GM12872 (cell line): Measurements from ENCODE around the gene REPS1.

Experiments used
- CTCF ChIP-seq: IDR thresholded peaks from 3 replicates; pipeline ENCODE4 v1.5.1; 2011; ENCODE audit warnings: low read depth, mild to moderate bottlenecking, low read length, moderate library complexity; ENCODE audit not compliant: insufficient read depth

REPS1 gene

DNA sequence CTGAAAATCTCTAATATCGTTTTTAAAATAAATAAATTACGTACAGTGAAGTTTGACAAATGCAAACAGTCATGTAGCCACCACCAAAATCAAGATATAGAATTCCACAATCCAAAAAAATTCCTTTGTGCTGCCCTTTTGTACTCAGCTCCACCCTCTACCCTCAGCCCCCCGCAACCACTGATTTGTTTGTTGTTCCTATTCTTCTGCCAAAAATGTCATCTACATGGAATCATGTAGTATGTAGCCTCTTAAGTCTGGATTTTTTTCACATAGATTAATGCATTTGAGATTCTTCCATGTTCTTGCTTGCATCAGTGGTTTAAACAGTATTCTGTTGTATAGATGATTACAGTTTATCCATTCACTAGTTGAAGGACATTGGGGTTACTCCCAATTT lies 8.5 kb upstream of the REPS1 start:
- no peak for TF ChIP-seq CTCF

DNA sequence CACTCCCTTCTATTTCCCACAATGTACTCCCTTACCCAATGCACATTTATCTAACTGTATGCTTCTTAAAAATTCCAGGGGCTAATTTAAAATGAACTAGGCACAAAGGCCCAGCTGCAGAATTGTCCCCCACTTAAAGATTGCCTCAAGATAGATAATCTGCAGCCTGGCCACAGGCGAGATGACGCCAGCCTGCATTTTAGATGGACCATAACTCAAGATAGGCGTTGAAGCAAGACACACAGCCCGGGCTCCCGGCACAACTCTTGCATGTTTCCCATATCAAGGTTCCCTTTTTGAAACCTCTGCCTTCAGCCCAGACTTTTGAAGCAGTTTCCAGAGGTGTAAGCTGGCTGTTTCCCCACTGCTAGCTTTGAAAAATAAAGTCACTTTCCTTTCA lies 3.2 kb upstream of the REPS1 start:
- TF ChIP-seq CTCF: no peak

- TF ChIP-seq CTCF: no peak
Observed at GRCh38 chr6:138989098-138989983, 1.3 kb upstream of the REPS1 start.

- TF ChIP-seq CTCF: no peak
Observed at GRCh38 chr6:138988469-138988834, 399 bp upstream of the REPS1 start.

DNA sequence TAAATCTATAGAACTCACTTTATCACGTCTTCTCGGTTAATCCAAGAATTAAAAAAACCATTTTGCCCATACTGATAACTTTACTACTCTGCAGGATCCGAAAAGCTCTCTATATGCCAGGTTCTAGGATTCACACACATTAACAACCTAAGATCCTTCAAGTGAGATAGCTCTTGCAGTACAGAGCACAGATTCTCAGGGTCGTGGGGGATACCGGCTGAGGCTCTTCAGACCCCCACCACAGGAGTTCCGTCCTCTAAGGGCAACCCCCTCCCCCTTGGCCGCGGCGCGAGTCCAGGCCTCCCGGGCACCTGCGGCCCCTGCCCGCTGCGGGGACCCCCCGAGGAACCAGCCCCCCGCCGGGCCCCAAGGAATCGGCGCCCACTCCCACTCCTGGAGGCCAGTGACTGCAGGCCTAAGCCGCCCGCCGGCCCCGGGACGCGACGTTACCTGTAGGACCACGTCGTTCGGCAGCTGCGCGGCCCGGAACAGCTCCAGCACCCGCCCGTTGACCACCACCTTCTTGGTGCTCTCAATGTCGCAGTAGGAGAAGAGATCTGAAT lies 892 bp downstream of the REPS1 start:
- no peak for TF ChIP-seq CTCF

GRCh38 chr6:138986578-138986977 lies 1.5 kb downstream of the REPS1 start:
- TF ChIP-seq CTCF: no peak

DNA sequence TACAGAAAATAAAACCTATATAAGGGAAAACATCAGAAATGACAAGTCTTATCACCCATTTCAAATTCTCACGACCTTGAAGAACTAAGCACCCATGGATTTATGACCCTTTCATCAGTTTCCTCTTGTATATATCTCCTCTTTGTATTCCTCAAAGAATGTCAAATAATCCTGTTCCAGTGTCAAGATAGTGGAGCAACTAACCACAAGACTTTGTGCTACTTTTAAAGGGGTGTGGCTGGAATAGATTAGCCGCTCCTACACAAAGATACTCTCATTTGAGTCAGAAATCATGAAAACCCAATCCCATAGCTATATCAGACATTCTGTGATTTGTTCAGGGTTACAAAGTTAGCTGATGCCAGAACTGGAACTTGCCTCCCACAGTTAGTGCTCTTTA lies 6.6 kb downstream of the REPS1 start:
- TF ChIP-seq CTCF: no peak
